ENCODE results near the gene BPIFA1. TPM values are rescaled to one million over a fixed set of nuclear protein-coding genes. Genes with fewer than 3 reads are reported as not detected.

BPIFA1 gene
- polyA plus RNA-seq, 1 experiment, result not detected

- Histone ChIP-seq H3K27ac (ENCODE audit: low read depth, low read length) (no peak overlapping the region), H3K27me3 (ENCODE audit: control insufficient read depth, insufficient read depth, low read length) (no peaks in the 10 kb centered on the region), H3K4me3 (ENCODE audit: low read depth, low read length) (no peak overlapping the region), H3K9me3 (ENCODE audit: control insufficient read depth, insufficient read depth, low read length) (no peaks in the 10 kb centered on the region)
- no peak for DNase-seq (ENCODE audit: low read depth, low spot score)
- ChIA-PET CTCF (no interaction called here), POLR2A (no interaction called here)
- TF ChIP-seq CTCF (IDR thresholded peaks at IDR 0.05; ENCODE audit: low read depth, low read length), result no peak
Observed at GRCh38 chr20:33192912-33193501, 42.8 kb upstream of the BPIFA1 start.

- CTCF ChIA-PET, result no interaction called here
- H3K9me3 ChIP-seq (ENCODE audit: control insufficient read depth, insufficient read depth, low read length), result no peaks in the 10 kb centered on the region
- H3K27ac ChIP-seq (ENCODE audit: low read depth, low read length), result no peak overlapping the region
- no peak overlapping the region for H3K4me3 ChIP-seq (ENCODE audit: low read depth, low read length)
- no peak for TF ChIP-seq CTCF (IDR thresholded peaks at IDR 0.05; ENCODE audit: low read depth, low read length)
- POLR2A ChIA-PET, result no interaction called here
- no peak for DNase-seq (ENCODE audit: low read depth, low spot score)
- H3K27me3 ChIP-seq (ENCODE audit: control insufficient read depth, insufficient read depth, low read length), result no peaks in the 10 kb centered on the region
Observed at GRCh38 chr20:33199026-33199425, 36.8 kb upstream of the BPIFA1 start.

GRCh38 chr20:33202451-33202850 lies 33.3 kb upstream of the BPIFA1 start:
- no peaks in the 10 kb centered on the region for H3K9me3 ChIP-seq (ENCODE audit: control insufficient read depth, insufficient read depth, low read length)
- no peak for TF ChIP-seq CTCF (IDR thresholded peaks at IDR 0.05; ENCODE audit: low read depth, low read length)
- no peak overlapping the region for H3K4me3 ChIP-seq (ENCODE audit: low read depth, low read length)
- DNase-seq (ENCODE audit: low read depth, low spot score), result no peak
- H3K27me3 ChIP-seq (ENCODE audit: control insufficient read depth, insufficient read depth, low read length), result no peaks in the 10 kb centered on the region
- H3K27ac ChIP-seq (ENCODE audit: low read depth, low read length), result no peak overlapping the region
- POLR2A ChIA-PET, result no interaction called here
- CTCF ChIA-PET, result no interaction called here

- POLR2A ChIA-PET, result no interaction called here
- no peak for DNase-seq (ENCODE audit: low read depth, low spot score)
- H3K27ac ChIP-seq (ENCODE audit: low read depth, low read length), result no peak overlapping the region
Observed at GRCh38 chr20:33203444-33203843, 32.4 kb upstream of the BPIFA1 start.

GRCh38 chr20:33209789-33210188 lies 26.0 kb upstream of the BPIFA1 start:
- ChIA-PET POLR2A (no interaction called here), CTCF (no interaction called here)
- TF ChIP-seq CTCF (IDR thresholded peaks at IDR 0.05; ENCODE audit: low read depth, low read length), result no peak
- no peaks in the 10 kb centered on the region for H3K27me3 ChIP-seq (ENCODE audit: control insufficient read depth, insufficient read depth, low read length)
- no peak overlapping the region for H3K4me3 ChIP-seq (ENCODE audit: low read depth, low read length)
- no peak overlapping the region for H3K27ac ChIP-seq (ENCODE audit: low read depth, low read length)
- no peaks in the 10 kb centered on the region for H3K9me3 ChIP-seq (ENCODE audit: control insufficient read depth, insufficient read depth, low read length)
- peak; percentile 20 for DNase-seq (ENCODE audit: low read depth, low spot score)

More at GRCh38 chr20:33203444-33203843, 32.4 kb upstream of the BPIFA1 start:
- no peaks in the 10 kb centered on the region for H3K9me3 ChIP-seq (ENCODE audit: control insufficient read depth, insufficient read depth, low read length)
- H3K4me3 ChIP-seq (ENCODE audit: low read depth, low read length), result no peak overlapping the region
- no peak for TF ChIP-seq CTCF (IDR thresholded peaks at IDR 0.05; ENCODE audit: low read depth, low read length)
- CTCF ChIA-PET, result no interaction called here
- H3K27me3 ChIP-seq (ENCODE audit: control insufficient read depth, insufficient read depth, low read length), result no peaks in the 10 kb centered on the region
